Measurements from ENCODE around the gene ITGAL. TPM values are rescaled to one million over a fixed set of nuclear protein-coding genes. Genes with fewer than 3 reads are reported as not detected.

The ITGAL gene
- total RNA-seq, 2 donors from 2014 or later, result not detected

DNA sequence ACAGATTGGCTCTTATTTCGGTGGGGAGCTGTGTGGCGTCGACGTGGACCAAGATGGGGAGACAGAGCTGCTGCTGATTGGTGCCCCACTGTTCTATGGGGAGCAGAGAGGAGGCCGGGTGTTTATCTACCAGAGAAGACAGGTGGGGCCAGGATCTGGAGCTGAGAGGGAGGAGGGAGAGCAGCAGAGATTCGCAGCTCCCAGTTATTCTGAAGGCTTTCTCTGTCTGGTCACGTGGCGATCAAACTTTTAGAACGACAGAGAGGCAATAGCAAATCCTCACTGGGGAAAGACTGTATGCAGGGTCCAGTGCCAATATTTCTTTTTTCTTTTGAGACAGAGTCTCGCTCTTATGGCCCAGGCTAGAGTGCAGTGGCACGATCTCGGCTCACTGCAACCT, 22.2 kb downstream of the ITGAL start:
- H3K9ac ChIP-seq (ENCODE audit: extremely low read depth, low read length, poor library complexity, severe bottlenecking), result no peak overlapping the region
- H3K4me1 ChIP-seq (ENCODE audit: control insufficient read depth, insufficient read depth, low read length), result no peaks in the 10 kb centered on the region
- peaks cover 9% of the 10 kb centered on the region for H3K27me3 Mint-ChIP-seq (ENCODE audit: insufficient read depth)
- no peaks in the 10 kb centered on the region for H3K9me3 Mint-ChIP-seq
- TF ChIP-seq, protein P1, sequence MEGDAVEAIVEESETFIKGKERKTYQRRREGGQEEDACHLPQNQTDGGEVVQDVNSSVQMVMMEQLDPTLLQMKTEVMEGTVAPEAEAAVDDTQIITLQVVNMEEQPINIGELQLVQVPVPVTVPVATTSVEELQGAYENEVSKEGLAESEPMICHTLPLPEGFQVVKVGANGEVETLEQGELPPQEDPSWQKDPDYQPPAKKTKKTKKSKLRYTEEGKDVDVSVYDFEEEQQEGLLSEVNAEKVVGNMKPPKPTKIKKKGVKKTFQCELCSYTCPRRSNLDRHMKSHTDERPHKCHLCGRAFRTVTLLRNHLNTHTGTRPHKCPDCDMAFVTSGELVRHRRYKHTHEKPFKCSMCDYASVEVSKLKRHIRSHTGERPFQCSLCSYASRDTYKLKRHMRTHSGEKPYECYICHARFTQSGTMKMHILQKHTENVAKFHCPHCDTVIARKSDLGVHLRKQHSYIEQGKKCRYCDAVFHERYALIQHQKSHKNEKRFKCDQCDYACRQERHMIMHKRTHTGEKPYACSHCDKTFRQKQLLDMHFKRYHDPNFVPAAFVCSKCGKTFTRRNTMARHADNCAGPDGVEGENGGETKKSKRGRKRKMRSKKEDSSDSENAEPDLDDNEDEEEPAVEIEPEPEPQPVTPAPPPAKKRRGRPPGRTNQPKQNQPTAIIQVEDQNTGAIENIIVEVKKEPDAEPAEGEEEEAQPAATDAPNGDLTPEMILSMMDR (conservative IDR thresholded peaks at IDR 0.05), result no peak
- H3K4me3 Mint-ChIP-seq, result no peak overlapping the region
- no peaks in the 10 kb centered on the region for H3K36me3 Mint-ChIP-seq (ENCODE audit: low read depth)
- H3K27ac ChIP-seq (ENCODE audit: low read depth, low read length), result no peak overlapping the region
- WGBS, 2 experiments (ENCODE audit: insufficient coverage in 1 of 2, insufficient read length in 1 of 2), result 83% methylated on average over 10 to 12 of the region's 12 CpGs
- H3K27me3 ChIP-seq (ENCODE audit: control insufficient read depth, insufficient read depth, low read length, poor library complexity, severe bottlenecking), result no peaks in the 10 kb centered on the region
- H3K4me1 Mint-ChIP-seq, result no peaks in the 10 kb centered on the region
- no peak overlapping the region for H3K4me3 ChIP-seq (ENCODE audit: low read length)
- no peaks in the 10 kb centered on the region for H3K9me3 ChIP-seq (ENCODE audit: control insufficient read depth, low read length)
- no peak overlapping the region for H3K27ac Mint-ChIP-seq
- DNase-seq, result no peak
- H3K36me3 ChIP-seq (ENCODE audit: control insufficient read depth, insufficient read depth, low read length), result no peaks in the 10 kb centered on the region

DNA sequence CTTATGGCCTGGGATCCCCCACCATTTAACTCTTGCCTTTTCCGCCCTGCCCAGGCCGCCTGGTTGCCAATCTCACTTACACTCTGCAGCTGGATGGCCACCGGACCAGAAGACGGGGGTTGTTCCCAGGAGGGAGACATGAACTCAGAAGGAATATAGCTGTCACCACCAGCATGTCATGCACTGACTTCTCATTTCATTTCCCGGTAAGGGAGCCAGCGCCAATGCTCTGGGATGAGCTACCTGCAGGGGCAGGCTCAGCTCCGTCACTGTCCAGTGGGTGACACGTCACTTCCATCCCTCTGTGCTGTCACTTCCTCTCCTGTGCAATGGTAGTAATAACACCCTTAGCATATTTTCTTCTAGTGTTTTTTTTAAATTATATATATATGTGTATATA, 26.7 kb downstream of the ITGAL start:
- TF ChIP-seq, protein P1 (conservative IDR thresholded peaks at IDR 0.05), result no peak
- Histone ChIP-seq H3K9me3 (ENCODE audit: control insufficient read depth, low read length) (no peaks in the 10 kb centered on the region), H3K9ac (ENCODE audit: extremely low read depth, low read length, poor library complexity, severe bottlenecking) (no peak overlapping the region), H3K4me1 (ENCODE audit: control insufficient read depth, insufficient read depth, low read length) (no peaks in the 10 kb centered on the region), H3K36me3 (ENCODE audit: control insufficient read depth, insufficient read depth, low read length) (no peaks in the 10 kb centered on the region), H3K27ac (ENCODE audit: low read depth, low read length) (no peak overlapping the region), H3K27me3 (ENCODE audit: control insufficient read depth, insufficient read depth, low read length, poor library complexity, severe bottlenecking) (no peaks in the 10 kb centered on the region), H3K4me3 (ENCODE audit: low read length) (no peak overlapping the region)
- H3K27ac Mint-ChIP-seq, result no peak overlapping the region
- DNase-seq, result no peak
- no peak overlapping the region for H3K4me3 Mint-ChIP-seq
- no peaks in the 10 kb centered on the region for H3K36me3 Mint-ChIP-seq (ENCODE audit: low read depth)
- H3K4me1 Mint-ChIP-seq, result no peaks in the 10 kb centered on the region
- 83 to 86% methylated on average over 5 to 8 of the region's 8 CpGs for WGBS, 2 experiments (ENCODE audit: insufficient coverage in 1 of 2, insufficient read length in 1 of 2)
- no peaks in the 10 kb centered on the region for H3K9me3 Mint-ChIP-seq
- H3K27me3 Mint-ChIP-seq (ENCODE audit: insufficient read depth), result peaks cover 11% of the 10 kb centered on the region

DNA sequence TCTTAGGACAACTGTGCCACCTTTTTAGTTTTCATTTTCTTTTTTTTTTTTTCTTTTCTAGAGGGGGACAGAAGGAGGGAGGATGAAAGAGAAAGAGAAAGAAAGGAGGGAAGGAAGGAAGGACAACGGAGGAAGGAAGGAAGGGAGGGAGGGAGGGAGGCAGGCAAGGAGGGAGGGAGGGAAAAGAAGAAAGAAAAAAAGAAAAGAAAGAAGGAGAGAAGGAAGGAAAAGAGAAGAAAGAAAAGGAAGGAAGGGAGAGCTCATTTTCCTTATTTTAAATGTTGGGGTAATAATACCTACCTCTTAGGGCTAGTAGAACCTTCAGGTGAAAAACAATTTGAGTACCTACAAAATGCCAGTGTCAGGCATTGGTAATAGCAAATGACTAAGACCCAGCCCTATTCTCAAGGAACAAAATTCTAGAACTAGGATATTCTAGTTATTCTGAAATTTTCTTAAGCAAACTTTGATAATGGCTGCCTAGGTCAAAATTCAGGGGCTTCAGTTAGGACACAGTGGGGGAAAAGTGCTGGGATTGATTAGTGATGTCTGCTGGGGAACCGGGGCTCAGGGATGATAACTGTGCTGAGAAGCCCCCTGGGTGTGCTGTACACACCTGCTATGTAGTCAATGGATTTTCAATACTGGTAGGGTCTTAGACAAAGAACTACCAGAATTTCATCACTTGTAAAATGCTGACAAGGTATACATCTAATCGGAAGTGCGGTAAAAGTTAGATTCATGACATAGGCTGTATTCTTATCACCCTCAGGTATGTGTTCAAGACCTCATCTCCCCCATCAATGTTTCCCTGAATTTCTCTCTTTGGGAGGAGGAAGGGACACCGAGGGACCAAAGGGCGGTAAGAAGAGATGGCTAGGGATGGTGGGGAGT, 31.1 kb downstream of the ITGAL start:
- H3K9ac ChIP-seq (ENCODE audit: extremely low read depth, low read length, poor library complexity, severe bottlenecking), result no peak overlapping the region
- TF ChIP-seq, protein P1 (conservative IDR thresholded peaks at IDR 0.05), result no peak
- DNase-seq, result no peak
- H3K4me3 ChIP-seq (ENCODE audit: low read length), result no peak overlapping the region
- no peaks in the 10 kb centered on the region for H3K4me1 Mint-ChIP-seq
- H3K9me3 ChIP-seq (ENCODE audit: control insufficient read depth, low read length), result no peaks in the 10 kb centered on the region
- H3K27me3 Mint-ChIP-seq (ENCODE audit: insufficient read depth), result peaks cover 6% of the 10 kb centered on the region
- no peaks in the 10 kb centered on the region for H3K36me3 ChIP-seq (ENCODE audit: control insufficient read depth, insufficient read depth, low read length)
- no peak overlapping the region for H3K27ac ChIP-seq (ENCODE audit: low read depth, low read length)
- no peak overlapping the region for H3K27ac Mint-ChIP-seq
- H3K27me3 ChIP-seq (ENCODE audit: control insufficient read depth, insufficient read depth, low read length, poor library complexity, severe bottlenecking), result no peaks in the 10 kb centered on the region
- H3K4me3 Mint-ChIP-seq, result no peak overlapping the region
- 78 to 83% methylated on average over 4 to 6 of the region's 6 CpGs for WGBS, 2 experiments (ENCODE audit: insufficient coverage in 1 of 2, insufficient read length in 1 of 2)
- no peaks in the 10 kb centered on the region for H3K9me3 Mint-ChIP-seq
- no peaks in the 10 kb centered on the region for H3K4me1 ChIP-seq (ENCODE audit: control insufficient read depth, insufficient read depth, low read length)
- no peaks in the 10 kb centered on the region for H3K36me3 Mint-ChIP-seq (ENCODE audit: low read depth)
